KG1 (cell line): ENCODE data around the gene RCOR2.
"Not testable (repeated sequence)": the region's sequence is repeated elsewhere in the genome, so short reads cannot be mapped to it uniquely, and the experiment has no call there.

Source experiments
- DNase-seq: peaks from one replicate; lab custom pipeline; 2025; lab: John Stamatoyannopoulos, UW

The RCOR2 gene

DNA sequence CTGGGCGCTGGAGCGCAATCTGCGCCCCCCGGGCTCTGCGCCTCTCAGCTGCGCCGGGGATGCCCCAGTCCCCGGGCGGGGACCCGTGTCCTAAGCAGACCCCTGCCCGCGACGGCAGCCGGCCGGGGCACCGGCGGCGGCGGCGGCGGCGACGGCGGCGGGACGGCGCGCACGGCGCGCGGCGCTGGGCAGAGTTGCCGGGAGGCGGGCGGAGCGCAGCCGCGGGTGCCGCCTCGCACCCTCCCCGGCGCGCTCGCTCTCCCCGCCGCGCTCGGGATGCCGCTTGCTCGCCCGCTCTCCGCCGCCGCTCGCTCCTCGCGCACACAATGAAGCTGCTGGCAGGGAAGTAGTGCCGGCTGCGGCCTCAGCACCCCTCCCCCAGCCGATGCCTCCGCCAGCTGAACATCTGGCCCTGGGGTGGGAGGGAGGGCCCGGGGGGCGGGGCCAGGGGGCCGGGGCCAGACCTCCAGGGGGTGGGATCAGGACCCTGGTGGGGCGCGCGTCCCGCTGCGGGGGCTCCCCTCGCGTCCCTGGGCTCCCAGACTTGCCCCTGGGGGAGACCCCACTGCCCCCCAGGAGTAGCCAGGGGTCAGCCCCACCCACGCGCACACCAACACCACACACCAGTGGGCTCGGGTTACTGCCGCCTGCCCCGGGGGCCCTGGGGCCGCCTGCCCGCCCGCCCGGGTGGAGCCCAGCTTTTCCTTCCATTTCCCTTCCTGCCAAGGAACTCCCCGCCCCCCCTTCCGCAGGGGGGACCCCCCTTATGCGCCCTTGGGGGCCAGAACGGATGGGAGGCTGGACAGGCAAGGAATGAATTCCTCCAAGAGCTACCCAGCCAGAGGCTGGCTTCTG is at the start of gene RCOR2:
TSS of gene RCOR2 (minus strand) at position 328 of the 855 bp plus-strand sequence. CDS start 708 bp downstream, outside the sequence.
- peak; percentile 33 for DNase-seq

DNA sequence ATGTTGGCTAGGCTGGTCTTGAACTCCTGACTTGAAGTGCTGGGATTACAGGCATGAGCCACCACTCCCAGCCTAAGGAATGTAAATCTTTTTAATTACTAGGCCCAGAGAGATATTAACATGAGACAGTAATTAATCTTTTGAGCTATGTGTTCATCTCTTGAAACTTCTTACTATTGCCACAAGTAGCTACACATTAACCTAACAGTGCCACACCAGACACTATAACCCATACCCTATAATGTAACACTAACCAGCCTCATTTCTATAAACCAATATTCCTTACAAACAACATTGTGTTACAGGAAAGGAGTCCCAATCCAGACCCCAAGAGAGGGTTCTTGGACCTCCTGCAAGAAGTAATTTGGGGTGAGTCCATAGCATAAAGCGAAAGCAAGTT is 49.5 kb upstream of the RCOR2 start:
- no peak for DNase-seq

DNA sequence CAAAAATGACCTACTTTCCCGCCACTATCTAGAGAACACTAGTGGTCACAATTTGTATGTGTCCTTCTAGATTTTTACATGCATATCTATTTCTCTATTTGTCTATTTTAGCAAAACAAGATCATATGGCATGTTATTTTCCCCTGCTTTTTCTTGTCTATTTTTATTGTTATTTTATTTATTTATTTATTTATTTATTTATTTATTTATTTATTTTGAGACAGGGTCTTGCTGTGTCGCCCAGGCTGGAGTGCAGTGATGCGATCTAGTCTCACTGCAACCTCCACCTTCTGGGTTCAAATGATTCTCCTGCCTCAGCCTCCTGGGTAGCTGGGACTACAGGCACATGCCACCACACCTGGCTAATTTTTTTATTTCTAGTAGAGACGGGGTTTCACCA is 46.9 kb upstream of the RCOR2 start:
- DNase-seq, result not testable (repeated sequence)

DNA sequence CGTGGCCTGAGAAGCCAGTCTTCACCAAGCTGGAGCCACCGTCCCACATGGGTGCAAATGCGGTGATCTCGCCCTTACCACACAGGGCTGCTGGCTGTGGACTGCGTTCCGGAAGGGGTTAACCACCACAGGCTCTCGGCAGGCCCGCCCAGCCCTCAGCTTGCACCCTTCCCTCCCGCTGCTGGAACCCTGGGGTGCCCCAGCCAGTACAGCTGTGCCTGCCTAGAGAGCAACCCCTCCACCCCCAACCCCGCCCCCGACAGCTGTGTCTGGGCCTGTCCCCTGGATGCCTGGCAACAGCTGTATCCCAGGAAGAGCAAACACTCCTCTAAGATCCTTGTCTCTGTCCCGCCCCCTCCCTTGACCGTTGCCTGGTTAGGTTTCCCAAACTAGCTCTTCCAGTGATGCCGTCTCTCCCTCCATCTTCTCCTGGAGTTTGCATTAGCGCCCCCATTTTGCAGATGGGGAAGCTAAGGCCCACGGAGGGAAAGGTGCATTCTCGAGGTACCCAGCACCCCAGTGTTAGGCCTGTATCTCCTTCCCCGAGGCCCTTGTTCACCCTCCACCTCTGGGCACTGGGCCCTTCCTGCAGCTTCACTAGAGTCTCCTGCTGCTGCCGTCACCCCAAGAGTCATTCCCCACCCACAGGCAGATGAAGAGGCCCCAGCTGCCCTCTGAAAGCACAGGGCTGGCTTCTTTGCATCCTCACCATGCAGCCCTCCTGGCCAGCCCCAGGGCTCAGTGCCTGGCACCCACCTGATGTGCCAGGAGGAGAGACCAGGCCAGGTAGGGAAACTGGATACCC is 44.8 kb upstream of the RCOR2 start:
- DNase-seq, result no peak

DNA sequence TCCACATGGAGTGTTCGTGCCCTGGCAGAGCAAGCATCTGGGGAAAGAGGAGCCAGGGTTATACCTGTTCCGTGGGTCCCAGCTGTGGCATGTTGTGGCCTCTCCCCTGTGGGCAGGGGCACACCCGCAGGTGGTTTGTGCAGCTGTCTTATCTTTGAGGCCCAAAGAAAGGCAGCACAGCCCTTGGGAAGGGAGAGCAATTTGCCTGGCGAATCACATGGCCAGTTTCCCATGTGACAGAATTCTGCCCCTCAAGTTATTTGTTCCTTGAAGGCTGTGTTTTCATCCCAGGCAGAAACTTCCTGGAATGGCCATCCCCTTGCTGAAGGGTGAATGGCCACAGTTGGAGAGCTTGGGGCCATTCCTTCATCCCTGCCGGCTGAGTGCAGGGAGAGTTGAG is 41.0 kb upstream of the RCOR2 start:
- DNase-seq, result no peak

DNA sequence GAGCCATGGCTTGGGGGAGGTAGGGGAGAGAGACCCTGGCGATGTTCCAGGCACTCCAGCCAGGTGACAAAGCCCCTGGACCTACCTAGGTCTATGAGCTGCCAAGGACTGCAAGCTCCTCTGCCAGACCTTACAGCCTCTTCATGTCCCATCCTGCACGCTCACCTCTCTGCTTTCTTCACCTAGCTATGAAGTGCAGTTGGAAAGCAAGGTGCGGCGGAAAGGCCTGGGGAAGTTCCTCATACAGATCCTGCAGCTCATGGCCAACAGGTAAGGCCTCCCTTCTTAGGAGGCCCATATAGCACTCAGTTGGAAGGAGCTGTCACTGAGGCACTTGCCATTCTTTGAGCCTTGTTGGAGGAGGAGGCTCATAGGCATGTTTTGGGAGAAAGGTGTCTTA is 35.6 kb upstream of the RCOR2 start:
- no peak for DNase-seq

DNA sequence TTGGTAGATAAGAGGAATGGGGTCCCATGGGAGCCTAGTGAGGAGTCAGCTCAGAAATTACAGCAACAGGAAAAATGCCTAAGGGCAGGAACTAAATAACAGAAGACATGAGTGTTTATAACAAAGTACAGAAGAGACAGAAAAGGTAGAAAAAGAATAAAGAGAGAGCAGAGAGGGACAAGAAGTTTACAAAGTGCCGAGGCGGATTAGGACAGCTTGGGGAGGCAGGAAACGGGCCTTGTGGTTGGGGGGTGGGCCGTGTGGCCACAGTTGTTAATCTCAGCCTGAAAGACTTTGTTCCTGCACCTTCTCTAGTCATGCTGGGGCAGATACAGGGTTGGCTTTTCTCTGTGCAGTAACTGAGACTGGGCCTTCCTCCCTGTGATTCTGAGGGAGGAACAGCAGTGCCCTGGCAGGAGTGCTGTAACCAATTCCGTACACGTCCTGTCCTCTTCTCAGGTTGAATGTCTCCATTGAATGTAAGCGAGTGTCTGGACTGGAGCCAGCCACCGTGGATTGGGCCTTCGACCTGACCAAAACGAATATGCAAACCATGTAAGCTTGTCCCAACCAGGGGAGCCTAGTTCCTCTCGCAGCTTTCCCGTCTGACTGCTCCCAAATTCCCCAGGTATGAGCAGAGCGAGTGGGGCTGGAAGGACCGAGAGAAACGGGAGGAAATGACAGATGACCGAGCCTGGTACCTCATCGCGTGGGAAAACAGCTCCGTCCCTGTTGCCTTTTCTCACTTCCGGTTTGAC is 35.0 kb upstream of the RCOR2 start:
- DNase-seq, result no peak

DNA sequence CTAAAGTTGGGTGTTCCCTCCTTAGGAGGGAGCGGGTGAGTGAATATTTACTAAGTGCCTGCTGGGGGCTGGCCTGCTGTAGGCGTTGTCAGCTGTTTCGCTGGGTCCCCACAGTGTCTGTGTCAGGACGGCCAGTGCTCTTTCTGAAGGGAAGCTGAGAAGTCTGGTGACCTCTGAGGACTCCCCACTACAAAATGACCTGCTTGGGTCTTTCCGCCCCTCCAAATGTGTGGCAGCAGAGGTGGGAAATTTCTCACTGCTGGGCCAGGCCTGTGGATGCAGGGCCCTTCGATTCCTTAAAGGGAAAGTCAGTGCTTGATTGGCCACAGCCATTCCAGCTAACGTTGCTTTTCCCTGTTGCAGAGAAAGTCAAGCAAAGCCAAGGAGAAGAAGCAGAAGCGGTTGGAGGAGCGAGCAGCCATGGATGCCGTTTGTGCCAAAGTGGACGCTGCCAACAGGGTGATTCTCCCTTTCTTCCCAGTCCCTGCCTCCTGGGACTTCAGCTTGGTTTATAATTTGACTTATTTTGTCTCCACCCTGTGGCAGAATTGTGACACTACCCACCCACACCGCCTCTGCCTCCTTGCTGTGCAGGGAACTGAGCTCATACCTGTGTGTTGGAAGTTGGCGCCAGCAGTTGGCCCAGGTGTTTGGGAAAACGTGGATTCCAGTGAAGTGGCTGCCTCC is 28.7 kb upstream of the RCOR2 start:
- DNase-seq, result peak; percentile 15

DNA sequence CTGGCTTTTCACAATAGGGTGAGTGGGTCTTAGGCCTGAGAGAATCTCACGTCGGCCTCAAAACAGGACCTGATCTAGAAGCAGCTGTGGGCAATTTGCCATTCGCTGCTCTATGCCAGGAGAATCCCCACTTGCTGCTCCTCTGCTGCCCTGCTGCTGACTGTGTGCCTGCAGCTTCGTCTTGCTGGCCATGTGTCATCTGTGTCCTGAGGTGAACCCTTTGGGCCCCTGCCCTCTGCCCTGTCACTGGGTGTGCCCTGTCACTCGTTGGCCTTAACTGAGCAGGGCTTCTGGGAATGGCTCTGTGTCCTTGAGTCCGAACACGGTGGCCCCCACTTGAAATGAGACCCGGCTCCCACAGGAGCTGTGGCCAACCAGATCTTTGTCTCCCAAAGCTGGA is 28.0 kb upstream of the RCOR2 start:
- DNase-seq, result no peak

DNA sequence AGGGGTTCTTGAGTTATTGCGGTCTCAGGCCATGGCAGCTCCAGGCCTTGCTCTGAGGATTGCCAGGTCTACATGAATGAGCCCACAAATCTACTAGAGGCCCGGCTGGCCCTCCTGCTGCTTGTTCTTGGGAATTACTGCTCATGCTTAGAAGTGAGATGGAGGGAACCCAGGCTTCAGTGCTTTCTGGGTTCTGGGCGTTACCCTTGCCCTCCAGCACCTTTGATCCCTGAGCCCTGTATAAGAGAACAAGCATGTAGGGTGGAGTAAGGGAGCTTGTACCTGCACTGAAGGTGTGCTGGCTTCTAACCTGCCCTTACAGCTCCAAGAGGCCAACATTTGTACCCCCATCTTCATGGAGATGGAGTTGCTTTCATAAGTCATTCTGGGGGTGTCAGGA is 25.8 kb upstream of the RCOR2 start:
- DNase-seq, result no peak

DNA sequence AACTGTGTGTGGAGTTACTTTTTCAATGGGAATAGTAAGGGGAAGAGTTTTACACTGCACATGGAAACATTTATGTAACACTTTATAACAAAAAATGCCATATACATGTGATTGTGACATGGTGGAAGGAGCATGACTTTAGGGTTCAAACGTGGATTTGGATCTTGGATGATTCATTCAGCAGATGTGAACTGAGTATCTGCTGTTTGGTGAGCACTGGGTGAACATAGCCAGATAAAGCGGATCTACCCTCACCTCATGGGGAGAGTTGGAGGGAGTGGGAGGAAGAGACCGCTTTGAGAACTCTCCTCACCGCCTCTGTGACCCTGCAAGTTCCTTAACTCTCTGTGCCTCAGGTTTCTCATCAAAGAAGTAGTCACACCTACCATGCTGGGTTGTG is 24.9 kb upstream of the RCOR2 start:
- no peak for DNase-seq

DNA sequence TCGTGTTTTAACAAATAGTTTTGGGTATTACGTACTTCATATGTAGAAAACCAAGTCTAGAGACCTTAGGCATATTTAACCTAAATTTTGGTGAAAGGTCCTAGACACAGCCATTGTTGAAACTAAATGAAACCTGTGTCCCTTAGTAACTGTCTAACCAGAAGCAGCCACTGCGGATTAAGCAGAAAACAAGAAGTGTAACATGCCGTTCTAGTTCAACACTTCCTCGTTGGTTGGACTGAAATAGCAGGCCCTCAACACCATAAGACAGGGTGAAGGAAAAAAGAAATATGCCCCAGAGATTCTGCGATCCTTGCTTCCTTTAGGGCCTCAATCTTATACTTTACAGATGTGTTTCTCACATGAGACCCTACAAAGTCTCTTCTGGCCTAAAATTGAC is 23.8 kb upstream of the RCOR2 start:
- DNase-seq, result no peak

DNA sequence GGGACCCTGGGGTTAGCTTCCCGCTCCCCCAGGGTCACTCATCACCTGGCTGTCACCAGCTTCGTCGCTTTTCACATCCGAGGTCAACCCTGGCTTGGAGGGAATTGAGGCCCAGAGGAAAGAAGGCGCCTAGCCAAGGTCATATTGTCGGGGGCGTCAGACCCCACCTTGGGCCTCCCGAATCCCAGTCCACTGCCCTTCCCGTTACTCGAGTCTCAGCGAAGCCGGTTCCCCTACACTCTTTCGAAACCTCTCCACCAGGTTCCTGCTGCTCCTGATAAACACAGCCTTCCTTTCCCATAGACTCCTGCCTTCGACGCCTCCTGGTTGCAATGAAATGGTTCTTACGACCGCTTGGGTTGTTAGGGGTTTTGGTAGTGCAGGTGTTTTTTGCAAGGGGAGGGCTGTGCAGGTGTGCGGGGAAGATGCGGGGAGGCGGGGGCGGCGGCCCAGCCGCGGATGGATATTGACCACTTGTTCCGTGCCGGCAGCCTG is 22.5 kb upstream of the RCOR2 start:
- no peak for DNase-seq

DNA sequence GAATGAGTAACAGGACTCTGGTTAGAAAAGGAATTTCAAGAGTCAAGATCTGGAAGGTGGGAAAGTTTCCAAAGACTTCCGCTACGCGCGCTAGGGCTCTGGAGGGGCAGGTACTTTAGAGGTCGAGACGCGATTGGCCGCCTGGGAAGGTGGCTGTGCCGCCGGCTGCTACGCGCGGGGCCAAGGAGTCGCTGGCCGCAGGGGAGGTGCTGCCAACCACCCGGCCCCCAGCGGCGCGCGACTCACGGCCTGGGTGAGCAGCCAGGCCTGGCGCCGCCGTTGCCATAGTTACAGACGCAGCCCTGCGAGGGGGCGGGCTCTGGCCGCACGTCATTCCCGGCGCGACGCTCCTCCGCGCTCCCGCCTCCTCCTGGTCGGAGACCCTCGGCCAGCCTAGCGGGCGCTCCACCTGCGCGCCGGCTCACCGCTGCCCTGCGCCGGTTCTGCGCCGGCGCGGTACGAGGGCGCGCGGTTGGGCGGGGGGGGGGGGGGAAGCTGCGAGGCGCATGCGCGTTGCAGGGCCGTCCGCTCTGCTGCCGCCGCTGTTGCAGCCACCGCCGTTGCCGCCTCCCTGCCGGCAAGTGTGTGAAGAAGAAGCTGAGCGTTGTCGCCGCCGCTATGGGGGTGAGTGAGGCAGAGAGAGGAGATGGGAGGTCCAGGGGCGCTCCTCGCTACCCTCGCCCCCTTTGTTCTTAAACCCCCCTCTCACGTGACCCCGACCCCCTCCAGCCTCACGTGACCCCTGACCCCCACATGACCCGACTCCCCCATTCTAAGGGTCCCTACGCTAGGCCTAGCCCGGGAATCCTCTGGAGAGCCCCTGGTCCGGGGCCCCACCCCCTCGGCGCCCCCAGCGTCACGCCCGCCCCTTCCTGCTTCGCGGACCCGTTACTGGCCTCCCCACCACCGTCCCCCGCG is 21.8 kb upstream of the RCOR2 start, which contains the start of gene NAA40:
TSS of gene NAA40 (plus strand) at position 524 of the 918 bp plus-strand sequence. CDS start at position 619, 95 bp downstream.
- peak; percentile 98 for DNase-seq

DNA sequence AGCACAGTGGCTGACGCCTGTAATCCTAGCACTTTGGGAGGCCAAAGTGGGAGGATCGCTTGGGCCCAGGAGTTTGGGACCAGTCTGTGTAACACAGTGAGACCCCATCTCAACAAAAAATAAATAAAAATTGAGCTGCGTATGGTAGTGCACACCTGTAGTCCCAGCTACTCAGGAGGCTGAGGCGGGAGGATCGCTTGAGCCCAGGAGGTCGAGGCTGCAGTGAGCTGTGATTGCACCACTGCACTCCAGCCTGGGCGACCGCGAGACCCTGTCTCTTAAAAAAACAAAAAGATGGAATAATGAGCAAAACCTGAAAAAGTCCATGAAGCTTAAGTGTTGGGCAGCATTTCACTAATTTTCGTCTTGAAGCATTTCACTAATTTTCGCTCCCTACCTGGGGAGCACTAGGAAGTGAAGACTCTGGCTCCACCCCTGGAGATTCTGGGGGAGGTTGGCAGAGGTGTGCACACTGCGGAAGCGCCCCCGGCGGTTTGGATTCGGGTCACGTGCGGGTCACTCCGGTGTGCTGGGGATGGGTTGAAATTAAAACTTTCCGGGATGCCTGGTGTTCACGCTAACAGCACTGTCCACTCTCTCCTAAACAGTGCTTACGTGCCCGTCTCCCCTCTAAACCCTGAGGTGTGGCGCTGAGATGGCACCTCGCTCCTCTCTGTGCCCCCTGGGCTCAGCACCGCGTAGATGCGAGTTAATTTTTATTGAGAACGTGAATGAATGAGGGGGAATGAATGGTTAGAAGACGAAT is 20.9 kb upstream of the RCOR2 start:
- no peak for DNase-seq

DNA sequence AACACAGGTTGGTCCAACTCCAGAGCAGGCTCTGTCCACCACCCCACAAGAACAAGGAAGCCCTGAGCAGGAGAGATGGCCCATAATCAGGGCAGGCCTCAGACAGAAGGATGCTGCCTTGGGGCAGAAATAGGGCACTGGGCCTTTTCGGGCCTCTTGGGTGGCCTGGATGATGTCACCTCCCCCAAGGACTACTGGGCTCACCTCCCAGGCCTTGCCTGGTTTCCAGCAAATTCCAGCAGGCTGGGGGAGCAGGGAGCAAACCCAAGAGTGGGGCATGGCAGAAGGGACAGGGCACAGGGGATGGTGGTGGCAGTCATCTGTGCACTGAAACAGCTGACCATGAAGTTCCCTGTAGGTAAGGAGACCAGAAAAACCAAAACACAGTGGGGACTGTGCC is 16.5 kb upstream of the RCOR2 start:
- no peak for DNase-seq

DNA sequence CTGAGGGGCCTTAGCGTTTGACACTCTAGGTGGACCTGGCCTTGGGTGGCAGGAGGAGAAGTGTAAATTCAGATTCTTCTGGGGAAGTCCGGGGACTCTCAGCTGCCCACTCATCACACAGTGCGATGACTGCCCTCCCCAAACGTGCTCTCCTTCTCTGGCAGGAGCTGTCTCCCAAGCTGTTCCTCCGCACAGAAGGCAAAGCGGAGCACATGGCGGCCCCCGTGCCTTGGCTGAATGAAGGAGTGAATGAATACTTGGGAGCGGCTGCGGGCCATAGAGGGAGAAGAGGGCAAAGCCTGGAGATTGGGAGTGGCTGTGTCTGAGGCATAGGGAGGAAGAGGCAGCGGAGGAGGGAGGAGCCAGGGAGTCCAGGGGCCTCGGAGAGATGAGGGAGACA is 14.9 kb upstream of the RCOR2 start:
- DNase-seq, result no peak

DNA sequence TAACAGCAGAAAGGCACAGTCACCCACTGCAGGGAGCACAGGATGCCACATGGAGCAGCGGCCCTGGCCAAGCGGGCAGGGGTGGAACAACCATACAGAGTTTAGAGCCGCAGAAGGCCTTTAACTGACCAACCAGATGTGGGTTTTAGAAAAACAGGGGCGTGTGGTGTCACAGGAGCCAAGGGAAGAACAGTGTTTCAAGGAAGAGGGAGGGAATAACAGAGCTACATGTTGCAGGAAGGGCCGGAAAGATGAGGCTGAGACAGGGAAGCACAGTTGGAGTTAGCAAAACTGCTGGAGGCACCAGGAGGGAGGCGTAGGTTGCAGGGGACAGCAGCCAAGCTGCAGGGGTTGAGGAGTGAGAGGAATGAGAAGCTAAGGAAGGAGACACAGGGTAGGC is 14.1 kb upstream of the RCOR2 start:
- DNase-seq, result no peak

DNA sequence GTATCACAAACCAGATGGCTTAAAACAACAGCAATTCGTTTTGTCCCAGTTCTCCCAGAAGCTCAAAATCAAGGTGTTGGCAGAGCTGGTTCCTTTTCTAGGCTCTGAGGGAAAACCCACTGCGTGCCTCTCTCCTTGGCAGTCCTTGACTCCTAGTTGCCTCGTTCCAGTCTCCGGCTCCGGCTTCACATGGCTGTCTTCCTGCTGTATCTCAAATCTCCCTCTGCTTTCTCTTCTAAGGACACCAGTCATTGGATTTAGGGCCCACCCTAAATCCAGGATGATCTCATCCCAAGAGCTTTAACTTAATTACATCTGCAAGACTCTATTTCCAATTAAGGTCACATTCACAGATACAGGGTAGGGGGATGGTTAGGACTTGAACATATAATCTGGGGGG is 12.7 kb upstream of the RCOR2 start:
- DNase-seq, result no peak

DNA sequence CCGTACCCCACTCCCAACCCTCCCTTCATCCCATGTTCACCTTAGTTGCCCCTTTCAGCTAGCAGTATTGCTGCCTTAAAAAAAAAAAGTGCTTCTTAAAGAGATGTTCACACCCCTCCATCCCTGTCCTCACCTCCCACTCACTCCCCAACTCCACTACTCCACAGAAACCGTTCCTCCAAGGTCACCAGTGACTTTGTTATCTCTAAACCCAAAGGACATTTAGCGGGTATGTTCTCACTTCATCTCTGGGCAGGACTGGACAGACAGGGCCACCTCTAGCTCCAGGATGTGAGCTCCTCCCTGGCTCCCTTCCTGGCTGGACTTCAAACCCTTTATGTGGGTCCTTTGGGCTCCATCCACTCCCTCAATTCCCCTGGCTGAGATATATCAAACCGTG is 6.4 kb upstream of the RCOR2 start:
- no peak for DNase-seq
